NT2/D1 (cell line): ENCODE measurements around the gene WNT3A.

Experiments
- SUZ12 ChIP-seq: IDR thresholded peaks from 2 replicates; pipeline ENCODE4 v1.6.1; 2011; ENCODE audit not compliant: insufficient read length, insufficient read depth; ENCODE audit errors: extremely low read depth
- YY1 ChIP-seq: IDR thresholded peaks from 2 replicates; pipeline ENCODE4 v1.6.1; 2011; ENCODE audit not compliant: insufficient read length, insufficient read depth
- ZNF274 ChIP-seq: IDR thresholded peaks from 2 replicates; pipeline ENCODE4 v1.6.1; 2011; ENCODE audit warnings: mild to moderate bottlenecking, low read depth, low read length

DNA sequence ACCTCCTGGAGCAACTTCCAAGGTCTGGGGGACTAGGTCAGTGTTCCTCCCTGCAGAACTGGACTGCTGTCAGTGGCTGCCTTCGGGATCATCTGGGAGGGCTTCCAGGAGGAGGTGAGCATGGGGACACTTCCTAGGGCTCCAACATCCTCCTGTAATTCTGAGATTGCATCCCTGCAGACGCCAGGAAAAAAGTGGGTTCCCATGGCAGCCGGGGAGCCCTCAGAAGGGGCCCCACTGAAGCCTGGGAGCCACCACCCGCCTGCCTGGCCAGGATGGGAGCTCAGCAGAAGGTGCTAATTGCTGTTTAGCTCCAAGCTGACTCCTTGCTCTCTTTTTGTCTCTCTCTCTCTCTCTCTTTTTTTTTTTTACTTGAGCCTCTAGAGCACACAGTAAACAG is 59.6 kb downstream of the WNT3A start:
- no peak for TF ChIP-seq SUZ12
- no peak for TF ChIP-seq ZNF274
- no peak for TF ChIP-seq YY1
